Heart right ventricle (tissue), 16 donors: ENCODE data around the gene PNPO. TPM values are rescaled to one million over a fixed set of nuclear protein-coding genes. Genes with fewer than 3 reads are reported as not detected.
A peak's percentile ranks its signal among the peaks of the same experiment; 100 is the strongest.

Experiments
- ATAC-seq, 8 donors: fragments of 200-7000 bp; cut with Tn5 transposase; one replicate each; pipeline ENCODE4 v1.9.1; 2020; ENCODE audit warnings: mild to moderate bottlenecking in 8 of 8, moderate library complexity in 8 of 8, moderate number of reproducible peaks in 1 of 8
- DNase-seq, 2 donors: peaks; one replicate each; pipeline ENCODE4 v3.0.0-alpha.2; 2020
- H3K27ac ChIP-seq, 10 donors: fragments of 200-600 bp; sonication (generic) in 2 of 10; one replicate each; pipeline versions ENCODE4 v1.5.0 to v1.8.0; 2020 to 2022; ENCODE audit warnings: mild to moderate bottlenecking in 3 of 10
- H3K27me3 ChIP-seq, 7 donors: fragments of 200-600 bp; one replicate each; pipeline ENCODE4 v1.8.0; 2021 to 2022; ENCODE audit warnings: mild to moderate bottlenecking in 2 of 7
- H3K36me3 ChIP-seq, 9 donors: fragments of 200-600 bp; sonication (generic) in 1 of 9; one replicate each; pipeline versions ENCODE4 v1.5.0 to v1.8.0; 2020 to 2022; ENCODE audit warnings: mild to moderate bottlenecking in 2 of 9
- H3K4me1 ChIP-seq, 9 donors: fragments of 200-600 bp; sonication (generic) in 1 of 9; one replicate each; pipeline versions ENCODE4 v1.5.0 to v1.8.0; 2020 to 2022; ENCODE audit warnings: mild to moderate bottlenecking in 4 of 9
- H3K4me3 ChIP-seq, 10 donors: fragments of 200-600 bp; sonication (generic) in 2 of 10; one replicate each; pipeline versions ENCODE4 v1.5.0 to v1.8.0; 2020 to 2022; ENCODE audit warnings: mild to moderate bottlenecking in 7 of 10, moderate library complexity in 2 of 10
- H3K9me3 ChIP-seq, 11 donors: fragments of 200-600 bp in 10 of 11; sonication (generic) in 2 of 11; one replicate each; pipeline versions ENCODE4 v1.5.0 to v1.8.0; 2013 to 2022; ENCODE audit warnings: mild to moderate bottlenecking in 2 of 11, control low read depth in 1 of 11, moderate library complexity in 1 of 11
- CTCF ChIP-seq, 9 donors: fragments of 200-600 bp; sonication (generic) in 2 of 9; IDR thresholded peaks; one replicate each; pipeline versions ENCODE4 v1.5.0 to v1.8.0; 2021 to 2022; ENCODE audit warnings: antibody characterized with exemption in 9 of 9, mild to moderate bottlenecking in 5 of 9, moderate library complexity in 1 of 9
- WGBS, 2 donors: extraction: QIAGEN DNeasy Blood & Tissue Kit; methylation state at CpG; one replicate each; pipeline ENCODE4 v1.1.7; 2013; ENCODE audit warnings: inconsistent platforms in 1 of 2; 5-methylcytosine and 5-hydroxymethylcytosine counted together
- intact Hi-C, 10 donors: fragments of 100-400 bp; cut with DNase I; formaldehyde crosslinking; loops; one replicate each; pipeline versions ENCODE4 v1.11.1 to v1.14.2; 2022
- polyA plus RNA-seq, 2 donors: library from polyadenylated mRNA; stranded (reverse); fragments of 200-250 nt; gene quantifications; one replicate each; pipeline ENCODE4 v1.2.3, GENCODE V29; 2013
- total RNA-seq, 10 donors: library from RNA; stranded (reverse); fragmentation: NEBNext Ultra II Directional in 3 of 10; extraction: Animal tissue kit (Norgen Biotek cat#: 25700) in 3 of 10; gene quantifications; one replicate each; pipeline versions ENCODE4 v1.2.1 to v1.2.4, GENCODE V29; 2021 to 2023
- donor health status: Arrhythmogenic right ventricular cardiomyopathy.
- donor health status: ischemic (EF 13 %, LVEDD 7.1; RV severe dilation, severe dysfunction).
- donor health status: healthy with polysubstance abuse.
- donor health status: DM: no; HTN: yes; CAD: no.
- donor health status: DM: no; HTN: no; CAD: no.
- donor health status: ischemic (EF 25% LVEDD 6.9; RV normal size, moderate dysfunction).
- donor health status: ischemic (EF 25% LVEDD 5.7; RV mildly dilated, moderate dysfunction).
- donor health status: healthy.
- donor health status: DM: yes; HTN: yes; CAD: no.
- donor health status: Ischemic cardiomyopathy.
- donor health status: ischemic (EF 35%, LVEDD 5.7; RV mildly dilated, moderate dysfunction).
- donor health status: nonischemic (EF 11% LVEDD 7.7; RV severe dilation, severe dysfunction).
- donor health status: DM: yes; HTN: yes; CAD: no.
- donor health status: PGD.
- donor health status: ischemic (EF 29% LVEDD 5.4; RV normal size, mild dysfunction).
- donor health status: nonischemic (EF 23%, LVEDD 6.1; RV moderate dilation, normal function).

PNPO gene
- total and polyA plus RNA-seq, 12 donors = 9.5 to 37.0 (median 29.9) TPM

- Histone ChIP-seq H3K27ac (peak within 1 kb of the TSS in 9 of 10 donors; percentile 47 to 91 (median 84)), H3K4me1 (peaks cover 4 to 24% (median 15%) of the 10 kb centered on the region in 9 donors), H3K27me3 (no peaks in the 10 kb centered on the region), H3K9me3 (no peaks in the 10 kb centered on the region), H3K4me3 (peak within 1 kb of the TSS; percentile 62 to 98 (median 92)), H3K36me3 (peaks cover 0 to 34% (median 13%) of the 10 kb centered on the region in 9 donors)
- intact Hi-C loops = loop anchor here in 7 of 10 donors (1.0 to 5.0 kb wide), 8 partner anchors 22 to 130 kb away; partner anchors contain the start of genes SCRN2 (in 4 of the 7) and SP2 (in 4 of the 7)
- peak in 8 of 9 donors; percentile 88 to 100 (median 96) for TF ChIP-seq CTCF (IDR thresholded peaks at IDR 0.05)
- WGBS, 2 donors = 0% methylated on average over 60 to 62 of the region's 62 CpGs
- ATAC-seq (peak; percentile 99 to 100 (median 100)), DNase-seq (peak; percentile 100)
These were observed 29.5 kb downstream of the PNPO start, which contains the start of gene CDK5RAP3 for GRCh38 chr17:47970725-47971499. TSS of gene CDK5RAP3 (plus strand) at chr17:47971113. CDS start at chr17:47971147, 34 bp downstream.

GRCh38 chr17:47973541-47973940 is 32.2 kb downstream of the PNPO start:
- no peaks in the 10 kb centered on the region for H3K27me3 ChIP-seq
- no peak for TF ChIP-seq CTCF (IDR thresholded peaks at IDR 0.05)
- H3K27ac ChIP-seq = no peak overlapping the region
- peaks cover 4 to 24% (median 15%) of the 10 kb centered on the region in 9 donors for H3K4me1 ChIP-seq
- 90 to 98% methylated on average over 8 of the region's 8 CpGs for WGBS, 2 donors
- ATAC-seq = no peak
- DNase-seq = no peak
- no peaks in the 10 kb centered on the region for H3K9me3 ChIP-seq
- H3K36me3 ChIP-seq = peaks cover 0 to 60% (median 30%) of the 10 kb centered on the region in 9 donors
- no peak overlapping the region for H3K4me3 ChIP-seq
- intact Hi-C loops = loop anchor here in 1 of 10 donors (5.0 kb wide), 1 partner anchor 131 kb away; the partner anchor contains the start of gene SCRN2

GRCh38 chr17:47975189-47975822 is 33.9 kb downstream of the PNPO start:
- 80 to 85% methylated on average over 15 of the region's 15 CpGs for WGBS, 2 donors
- TF ChIP-seq CTCF (IDR thresholded peaks at IDR 0.05) = no peak
- Histone ChIP-seq H3K36me3 (peaks cover 0 to 78% (median 47%) of the 10 kb centered on the region in 9 donors), H3K4me3 (no peak overlapping the region), H3K9me3 (no peaks in the 10 kb centered on the region), H3K4me1 (peaks cover under 1 to 21% (median 14%) of the 10 kb centered on the region in 9 donors), H3K27ac (no peak overlapping the region), H3K27me3 (no peaks in the 10 kb centered on the region)
- intact Hi-C loops = no loop called here
- no peak for ATAC-seq
- DNase-seq = no peak

DNA sequence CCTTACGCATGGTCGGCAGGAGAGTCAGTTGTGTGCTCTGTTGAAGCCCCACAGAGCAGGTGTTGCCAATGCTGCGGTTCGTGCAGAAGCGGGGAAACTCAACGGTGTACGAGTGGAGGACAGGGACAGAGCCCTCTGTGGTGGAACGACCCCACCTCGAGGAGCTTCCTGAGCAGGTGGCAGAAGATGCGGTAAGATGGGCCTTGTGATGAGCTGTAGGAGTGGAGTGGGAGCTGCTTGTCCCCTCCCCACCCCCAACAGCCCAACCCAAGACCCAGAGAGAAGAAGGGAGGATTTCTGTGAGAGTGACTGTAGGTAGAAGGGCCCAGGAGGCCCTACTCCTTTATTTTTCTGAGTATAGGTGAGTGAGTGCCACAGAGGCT is 34.4 kb downstream of the PNPO start:
- DNase-seq (no peak), ATAC-seq (no peak)
- TF ChIP-seq CTCF (IDR thresholded peaks at IDR 0.05) = no peak
- no peaks in the 10 kb centered on the region for H3K9me3 ChIP-seq
- H3K36me3 ChIP-seq = peaks cover 0 to 83% (median 52%) of the 10 kb centered on the region in 9 donors
- no peak overlapping the region for H3K4me3 ChIP-seq
- H3K27me3 ChIP-seq = no peaks in the 10 kb centered on the region
- intact Hi-C loops = no loop called here
- peaks cover 0 to 20% (median 12%) of the 10 kb centered on the region in 9 donors for H3K4me1 ChIP-seq
- no peak overlapping the region for H3K27ac ChIP-seq
- WGBS, 2 donors = 91 to 93% methylated on average over 10 of the region's 10 CpGs
